IMR-90 (cell line): ENCODE measurements around the gene ZFP92. TPM values are rescaled to one million over a fixed set of nuclear protein-coding genes. Genes with fewer than 3 reads are reported as not detected.

ENCODE experiments used
- ATAC-seq: fragments of 200-7000 bp; cut with Tn5 transposase; 2 replicates; pipeline ENCODE4 v1.9.1; 2020; ENCODE audit warnings: low read depth, mild to moderate bottlenecking, moderate library complexity
- BruUV-seq: library from RNA; stranded (reverse); fragments of 400-500 nt; replicated peaks from 2 replicates; lab custom pipeline; 2021; lab: Mats Ljungman, UMichigan
- CTCF ChIA-PET: fragments of 300-600 bp; formaldehyde crosslinking; extraction: SDS; loops from one replicate; lab custom pipeline; 2021; ENCODE audit warnings: antibody characterized with exemption; lab: Yijun Ruan, JAX
- POLR2A ChIA-PET: fragments of 300-600 bp; sonication (Branson Sonifier 250); formaldehyde crosslinking; loops from one replicate; lab custom pipeline; 2022; ENCODE audit warnings: antibody characterized with exemption; ENCODE audit not compliant: unreplicated experiment; lab: Charles Lee
- DNase-seq: peaks from one replicate; pipeline ENCODE4 v3.0.0; 2013
- H2AFZ ChIP-seq: replicated peaks from 2 replicates; pipeline ENCODE3; 2013; ENCODE audit warnings: low read length, mild to moderate bottlenecking; ENCODE audit not compliant: poor library complexity
- H2AK5ac ChIP-seq: 2 replicates; pipeline ENCODE4 v1.6.1; 2013; ENCODE audit warnings: low read depth, low read length, inconsistent platforms
- H2AK9ac ChIP-seq: replicated peaks from 2 replicates; pipeline ENCODE3; 2013; ENCODE audit warnings: mild to moderate bottlenecking, low read depth, low read length, moderate library complexity; ENCODE audit not compliant: poor library complexity
- H2BK120ac ChIP-seq: 2 replicates; pipeline ENCODE4 v1.6.1; 2013; ENCODE audit warnings: low read depth, low read length, inconsistent platforms
- H2BK15ac ChIP-seq: 3 replicates; pipeline ENCODE4 v1.6.1; 2013; ENCODE audit warnings: low read depth, low read length, inconsistent platforms
- H2BK20ac ChIP-seq: 2 replicates; pipeline ENCODE4 v1.6.1; 2013; ENCODE audit warnings: low read depth, mild to moderate bottlenecking, inconsistent platforms, low read length, moderate library complexity
- H2BK5ac ChIP-seq: 2 replicates; pipeline ENCODE4 v1.6.1; 2013; ENCODE audit warnings: mild to moderate bottlenecking, low read depth, low read length, inconsistent platforms; ENCODE audit not compliant: poor library complexity, severe bottlenecking
- H3K14ac ChIP-seq: replicated peaks from 2 replicates; pipeline ENCODE4 v1.6.1; 2013; ENCODE audit warnings: low read depth, low read length, inconsistent platforms
- H3K18ac ChIP-seq: 2 replicates; pipeline ENCODE4 v1.6.1; 2013; ENCODE audit warnings: low read depth, low read length, control low read depth
- H3K23ac ChIP-seq: 2 replicates; pipeline ENCODE4 v1.6.1; 2013; ENCODE audit warnings: low read depth, low read length, inconsistent platforms
- H3K27ac ChIP-seq: 2 replicates; pipeline ENCODE4 v1.5.1; 2013; ENCODE audit warnings: mild to moderate bottlenecking, control low read depth, low read length; ENCODE audit not compliant: insufficient read depth
- H3K27me3 ChIP-seq: 2 replicates; pipeline ENCODE4 v1.6.1; 2013; ENCODE audit warnings: low read length; ENCODE audit not compliant: control insufficient read depth, insufficient read depth
- H3K36me3 ChIP-seq: 2 replicates; pipeline ENCODE4 v1.6.1; 2013; ENCODE audit warnings: low read length, mixed read lengths; ENCODE audit not compliant: control insufficient read depth, insufficient read depth
- H3K4ac ChIP-seq: 2 replicates; pipeline ENCODE4 v1.6.1; 2013; ENCODE audit warnings: low read depth, low read length, inconsistent platforms
- H3K4me1 ChIP-seq: 2 replicates; pipeline ENCODE4 v1.6.1; 2013; ENCODE audit warnings: low read length, mixed read lengths; ENCODE audit not compliant: control insufficient read depth, insufficient read depth
- H3K4me2 ChIP-seq: 2 replicates; pipeline ENCODE4 v1.6.1; 2013; ENCODE audit warnings: low read depth, mild to moderate bottlenecking, control low read depth, low read length, moderate library complexity
- H3K4me3 ChIP-seq: 2 replicates; pipeline ENCODE4 v1.5.1; 2013; ENCODE audit warnings: low read depth, mild to moderate bottlenecking, control low read depth, low read length, moderate library complexity; ENCODE audit not compliant: insufficient read depth
- H3K56ac ChIP-seq: 2 replicates; pipeline ENCODE4 v1.6.1; 2013; ENCODE audit warnings: low read length, inconsistent platforms; ENCODE audit not compliant: insufficient read depth; ENCODE audit errors: extremely low read depth
- H3K79me1 ChIP-seq, 2 experiments: 2 replicates each; pipeline ENCODE4 v1.6.1; 2013; ENCODE audit warnings: low read length in 2 of 2, inconsistent platforms in 1 of 2, low read depth in 1 of 2
- H3K9ac ChIP-seq: 2 replicates; pipeline ENCODE4 v1.6.1; 2013; ENCODE audit warnings: low read depth, low read length, control low read depth
- H3K9me1 ChIP-seq: 2 replicates; pipeline ENCODE4 v1.6.1; 2013; ENCODE audit warnings: low read length, inconsistent platforms; ENCODE audit not compliant: insufficient read depth
- H3K9me3 ChIP-seq: 2 replicates; pipeline ENCODE4 v1.6.1; 2013; ENCODE audit warnings: low read length; ENCODE audit not compliant: control insufficient read depth, insufficient read depth
- H4K20me1 ChIP-seq: 2 replicates; pipeline ENCODE4 v1.6.1; 2013; ENCODE audit warnings: low read length, inconsistent platforms; ENCODE audit not compliant: insufficient read depth
- H4K5ac ChIP-seq: 2 replicates; pipeline ENCODE4 v1.6.1; 2013; ENCODE audit warnings: mild to moderate bottlenecking, low read depth, low read length, control low read depth
- H4K8ac ChIP-seq, 2 experiments: 2 replicates each; pipeline ENCODE4 v1.6.1; 2013; ENCODE audit warnings: low read depth in 2 of 2, low read length in 2 of 2, control low read depth in 1 of 2, inconsistent platforms in 1 of 2
- H4K91ac ChIP-seq: 2 replicates; pipeline ENCODE4 v1.6.1; 2013; ENCODE audit warnings: low read depth, low read length, inconsistent platforms; ENCODE audit not compliant: insufficient read depth
- NFE2L2 ChIP-seq: fragments of 150-350 bp; IDR thresholded peaks from 2 replicates; pipeline ENCODE4 v1.6.1; 2016; ENCODE audit warnings: low read depth, mild to moderate bottlenecking, low read length
- RCOR1 ChIP-seq: IDR thresholded peaks from 2 replicates; pipeline ENCODE4 v1.6.1; 2012; ENCODE audit warnings: mild to moderate bottlenecking, low read length, improper control_type of control experiment; ENCODE audit not compliant: insufficient replicate concordance
- WGBS, 2 experiments: methylation state at CpG; one replicate each; pipeline versions ENCODE4 v1.1.5 to v1.1.7; 2013; ENCODE audit warnings: missing lambda C conversion rate in 2 of 2; ENCODE audit not compliant: insufficient read length in 1 of 2; ENCODE audit errors: extremely low coverage in 2 of 2; 5-methylcytosine and 5-hydroxymethylcytosine counted together
- dilution Hi-C: fragments of 300-500 bp; cut with HindIII; formaldehyde crosslinking; loops from one replicate; pipeline ENCODE4 v1.14.3; 2018; ENCODE audit warnings: low sequenced_read_pairs; ENCODE audit not compliant: unreplicated experiment
- in situ Hi-C: fragments of 300-500 bp; cut with MboI; formaldehyde crosslinking; loops from 3 replicates; pipeline ENCODE4 v1.14.3; 2019; ENCODE audit warnings: low sequenced_read_pairs, inconsistent platforms, mixed read lengths
- intact Hi-C: fragments of 100-400 bp; cut with micrococcal nuclease; formaldehyde crosslinking; loops from 2 replicates; pipeline ENCODE4 v1.10.0; 2022
- polyA plus RNA-seq, 3 experiments: library from polyadenylated mRNA; depleted of rRNA; stranded (reverse); fragments of >200 nt; gene quantifications; 2 replicates each; pipeline ENCODE4 v1.2.3, GENCODE V29; 2012; ENCODE audit warnings: low replicate concordance in 1 of 3
- total RNA-seq: library from RNA; depleted of rRNA; stranded (reverse); fragments of >200 nt; gene quantifications from 2 replicates; pipeline ENCODE4 v1.2.3, GENCODE V29; 2012

Gene ZFP92
- total and polyA plus RNA-seq, 2 of the 4 experiments (the other 2 are of a cell fraction), result under 0.01 to 0.03 TPM

DNA sequence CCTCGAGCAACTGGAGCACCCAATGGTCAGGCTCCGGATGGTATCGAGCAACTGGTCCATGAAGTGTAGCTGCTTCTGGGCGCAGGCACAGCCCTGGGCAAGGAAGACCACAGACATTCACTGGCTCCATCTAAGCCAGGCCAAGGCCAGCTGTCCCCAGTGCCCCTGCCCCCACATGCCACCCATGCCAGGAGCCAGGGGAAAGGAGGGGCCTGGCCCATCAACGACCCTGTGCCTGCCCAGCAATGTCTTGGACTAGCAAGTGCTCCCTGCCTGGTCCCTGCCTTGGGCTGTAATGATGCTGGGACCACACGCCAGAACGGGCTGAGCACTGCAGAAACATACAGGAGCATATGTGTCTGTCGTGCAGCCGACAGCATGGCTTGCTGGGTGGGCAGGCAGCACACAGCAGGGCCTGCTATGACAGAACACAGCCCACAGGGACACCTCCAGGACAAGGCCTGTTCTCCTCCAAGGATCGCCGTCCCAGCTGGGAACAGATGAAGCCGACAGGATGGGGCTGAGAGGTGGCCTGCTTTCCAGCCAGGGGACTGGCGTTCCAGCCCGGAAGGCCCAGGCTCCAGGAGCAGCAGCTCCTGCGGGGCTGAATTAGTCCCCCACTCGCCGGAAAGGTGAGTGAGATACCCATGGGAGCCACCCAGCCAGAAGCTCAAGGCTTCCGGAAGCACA is 46.0 kb downstream of the ZFP92 start:
- Histone ChIP-seq H3K9ac (no peak overlapping the region), H3K14ac (no peak overlapping the region), H4K20me1 (no peaks in the 10 kb centered on the region), H3K4me2 (no peak overlapping the region), H2BK5ac (no peak overlapping the region), H3K18ac (no peak overlapping the region), H2AK5ac (no peak overlapping the region), H2BK20ac (no peak overlapping the region), H3K9me3 (no peaks in the 10 kb centered on the region; the same call in 1 of the 2 replicates), H3K36me3 (0 out of 2 replicates have a peak, but pooled peaks cover 2% of the 10 kb centered on the region), H3K4me3 (no peak overlapping the region), H4K8ac (no peak overlapping the region), H3K4ac (no peak overlapping the region), H3K79me1 (no peaks in the 10 kb centered on the region), H4K5ac (no peak overlapping the region), H2AFZ (no peak overlapping the region), H4K91ac (no peak overlapping the region), H3K9me1 (no peaks in the 10 kb centered on the region; the same call in 1 of the 2 replicates), H2AK9ac (no peak overlapping the region), H3K56ac (no peak overlapping the region), H2BK120ac (no peak overlapping the region), H3K4me1 (no peaks in the 10 kb centered on the region; the same call in 1 of the 2 replicates), H3K27me3 (no peaks in the 10 kb centered on the region), H3K23ac (no peak overlapping the region), H3K27ac (no peak overlapping the region), H2BK15ac (no peak overlapping the region)
- no peak for DNase-seq
- intact Hi-C loops, result no loop called here
- BruUV-seq, result no TSS peak
- POLR2A ChIA-PET, result no interaction called here
- no peak for ATAC-seq
- CTCF ChIA-PET, result no interaction called here
- TF ChIP-seq RCOR1 (no peak), NFE2L2 (no peak)
- WGBS, 2 experiments, result 94% methylated on average over 3 of the region's 18 CpGs; no CpG with 5 or more reads in 1 of the 2 experiments
- in situ Hi-C loops, result loop anchor here (25.0 kb wide), 1 partner anchor 420 kb away; no protein-coding TSS in a partner anchor
- dilution Hi-C loops, result no loop called here
